H1 (cell line): ENCODE results near the gene SYCE1L. TPM values are rescaled to one million over a fixed set of nuclear protein-coding genes. Genes with fewer than 3 reads are reported as not detected.

ENCODE experiments used
- CTCF ChIA-PET: fragments of 300-600 bp; sonication (Branson Sonifier 250); formaldehyde crosslinking; loops from one replicate; lab custom pipeline; 2021; ENCODE audit not compliant: partially characterized antibody; lab: Charles Lee
- POLR2A ChIA-PET: fragments of 300-600 bp; sonication (Branson Sonifier 250); formaldehyde crosslinking; loops from one replicate; lab custom pipeline; 2021; ENCODE audit warnings: inconsistent platforms; ENCODE audit not compliant: partially characterized antibody; lab: Charles Lee
- DNase-seq, 2 experiments: peaks; one replicate each; pipeline versions ENCODE4 v3.0.0 to v3.0.0-alpha.2; 2010 to 2022; ENCODE audit warnings: low spot score in 2 of 2, low read depth in 1 of 2, mixed read lengths in 1 of 2
- FAIRE-seq: peaks from 2 replicates; lab custom pipeline; 2011; peaks lifted over from hg19 to GRCh38; lab: Jason Lieb, UNC
- H2AFZ ChIP-seq: 2 replicates; pipeline ENCODE4 v1.8.1; 2012; ENCODE audit warnings: low read length, inconsistent platforms
- H2AK5ac ChIP-seq: 2 replicates; pipeline ENCODE4 v1.6.1; 2013; ENCODE audit warnings: low read depth, low read length
- H2BK120ac ChIP-seq: replicated peaks from 2 replicates; pipeline ENCODE3; 2013; ENCODE audit warnings: low read depth, low read length, inconsistent platforms
- H2BK12ac ChIP-seq: 2 replicates; pipeline ENCODE4 v1.6.1; 2013; ENCODE audit warnings: low read depth, low read length
- H2BK15ac ChIP-seq: 2 replicates; pipeline ENCODE4 v1.6.1; 2013; ENCODE audit warnings: low read length
- H2BK20ac ChIP-seq: 2 replicates; pipeline ENCODE4 v1.6.1; 2013; ENCODE audit warnings: low read length
- H2BK5ac ChIP-seq: 2 replicates; pipeline ENCODE4 v1.6.1; 2013; ENCODE audit warnings: low read depth, low read length
- H3K14ac ChIP-seq: 2 replicates; pipeline ENCODE4 v1.6.1; 2013; ENCODE audit warnings: inconsistent platforms; ENCODE audit not compliant: insufficient read length
- H3K18ac ChIP-seq: 2 replicates; pipeline ENCODE4 v1.6.1; 2013; ENCODE audit warnings: low read length; ENCODE audit errors: extremely low read depth
- H3K23ac ChIP-seq: 2 replicates; pipeline ENCODE4 v1.6.1; 2013; ENCODE audit warnings: inconsistent platforms; ENCODE audit not compliant: insufficient read length
- H3K23me2 ChIP-seq: 2 replicates; pipeline ENCODE4 v1.6.1; 2013; ENCODE audit warnings: low read depth, low read length
- H3K27ac ChIP-seq: 2 replicates; pipeline ENCODE4 v1.6.1; 2011; ENCODE audit warnings: low read depth, low read length, inconsistent platforms
- H3K27me3 ChIP-seq, 4 experiments: replicated peaks in 1 of 4; 1 replicate in 1 of 4; 2 replicates in 3 of 4; pipeline versions ENCODE4 v1.6.1 to v1.8.1; 2011 to 2013; ENCODE audit warnings: low read length in 3 of 4, mild to moderate bottlenecking in 3 of 4, inconsistent platforms in 2 of 4, mixed read lengths in 2 of 4, moderate library complexity in 1 of 4; ENCODE audit not compliant: control insufficient read depth in 3 of 4, insufficient read depth in 3 of 4; ENCODE audit errors: extremely low read depth in 1 of 4
- H3K36me3 ChIP-seq, 4 experiments: 2 replicates each; pipeline versions ENCODE4 v1.6.1 to v1.8.1; 2011 to 2013; ENCODE audit warnings: mild to moderate bottlenecking in 4 of 4, low read length in 3 of 4, moderate library complexity in 2 of 4, control low read depth in 1 of 4, inconsistent platforms in 1 of 4; ENCODE audit not compliant: insufficient read depth in 4 of 4, control insufficient read depth in 2 of 4
- H3K4ac ChIP-seq: replicated peaks from 2 replicates; pipeline ENCODE3; 2013; ENCODE audit warnings: low read length, low read depth, mixed read lengths, inconsistent platforms; ENCODE audit not compliant: insufficient read length
- H3K4me1 ChIP-seq, 4 experiments: replicated peaks in 1 of 4; 1 replicate in 1 of 4; 2 replicates in 3 of 4; pipeline versions ENCODE4 v1.6.1 to v1.8.1; 2011 to 2013; ENCODE audit warnings: low read length in 3 of 4, inconsistent platforms in 2 of 4, mixed read lengths in 1 of 4; ENCODE audit not compliant: insufficient read depth in 4 of 4, control insufficient read depth in 3 of 4
- H3K4me2 ChIP-seq, 2 experiments: 2 replicates each; pipeline versions ENCODE4 v1.6.1 to v1.8.1; 2011 to 2013; ENCODE audit warnings: low read depth in 2 of 2, low read length in 2 of 2, control low read depth in 1 of 2, inconsistent platforms in 1 of 2, mild to moderate bottlenecking in 1 of 2; ENCODE audit not compliant: insufficient read depth in 1 of 2
- H3K4me3 ChIP-seq, 4 experiments: fragments of 200-600, 300-600 bp in 1 of 4; sonication (generic), shearing (Covaris generic), sonication (Bioruptor Twin) in 1 of 4; 2 replicates each; pipeline versions ENCODE4 v1.5.1 to v1.8.1; 2011 to 2016; ENCODE audit warnings: low read length in 4 of 4, low read depth in 3 of 4, control low read depth in 2 of 4, inconsistent platforms in 2 of 4, mild to moderate bottlenecking in 2 of 4, mixed read lengths in 1 of 4, moderate library complexity in 1 of 4; ENCODE audit not compliant: insufficient read depth in 2 of 4; ENCODE audit errors: extremely low read depth in 1 of 4
- H3K56ac ChIP-seq: replicated peaks from 2 replicates; pipeline ENCODE3; 2013; ENCODE audit warnings: low read depth, mild to moderate bottlenecking, mixed read lengths, low read length, inconsistent platforms; ENCODE audit not compliant: insufficient read length
- H3K79me1 ChIP-seq: 2 replicates; pipeline ENCODE4 v1.6.1; 2013; ENCODE audit warnings: low read depth, low read length, control low read depth
- H3K79me2 ChIP-seq, 2 experiments: 2 replicates each; pipeline versions ENCODE4 v1.6.1 to v1.8.1; 2012 to 2013; ENCODE audit warnings: low read length in 2 of 2, mild to moderate bottlenecking in 2 of 2, inconsistent platforms in 1 of 2; ENCODE audit not compliant: insufficient read depth in 2 of 2, control insufficient read depth in 1 of 2
- H3K9ac ChIP-seq, 4 experiments: replicated peaks in 1 of 4; 1 replicate in 1 of 4; 2 replicates in 3 of 4; pipeline versions ENCODE4 v1.6.1 to v1.8.1; 2011 to 2013; ENCODE audit warnings: low read depth in 3 of 4, low read length in 3 of 4, control low read depth in 2 of 4, mild to moderate bottlenecking in 2 of 4, moderate library complexity in 2 of 4, inconsistent platforms in 1 of 4; ENCODE audit errors: extremely low read depth in 1 of 4
- H3K9me3 ChIP-seq, 2 experiments: 2 replicates each; pipeline versions ENCODE4 v1.6.1 to v1.8.1; 2012 to 2013; ENCODE audit warnings: mild to moderate bottlenecking in 2 of 2, moderate library complexity in 2 of 2, control low read depth in 1 of 2, inconsistent platforms in 1 of 2, low read depth in 1 of 2, low read length in 1 of 2, mixed read lengths in 1 of 2; ENCODE audit not compliant: insufficient read depth in 2 of 2
- H4K20me1 ChIP-seq, 2 experiments: replicated peaks in 1 of 2; 2 replicates each; pipeline versions ENCODE3 to v1.8.1; 2011 to 2013; ENCODE audit warnings: inconsistent platforms in 2 of 2, low read length in 2 of 2, mild to moderate bottlenecking in 1 of 2; ENCODE audit not compliant: insufficient read depth in 2 of 2, control insufficient read depth in 1 of 2
- H4K5ac ChIP-seq: 2 replicates; pipeline ENCODE4 v1.6.1; 2013; ENCODE audit warnings: low read length, low read depth, mixed read lengths, inconsistent platforms; ENCODE audit not compliant: insufficient read length
- H4K8ac ChIP-seq: 2 replicates; pipeline ENCODE4 v1.8.0; 2013; ENCODE audit warnings: mild to moderate bottlenecking, moderate library complexity, low read length, inconsistent platforms; ENCODE audit not compliant: insufficient read depth; ENCODE audit errors: extremely low read depth
- H4K91ac ChIP-seq: replicated peaks from 2 replicates; pipeline ENCODE3; 2013; ENCODE audit warnings: low read length, mixed read lengths, inconsistent platforms; ENCODE audit not compliant: insufficient read length
- BACH1 ChIP-seq: IDR thresholded peaks from 2 replicates; pipeline ENCODE4 v1.6.1; 2012; ENCODE audit warnings: low read length, improper control_type of control experiment
- BRCA1 ChIP-seq: IDR thresholded peaks from 2 replicates; pipeline ENCODE4 v1.6.1; 2012; ENCODE audit warnings: low read depth, low read length, improper control_type of control experiment
- PHF8 ChIP-seq: fragments of 200-600 bp; sonication (generic); conservative IDR thresholded peaks from 2 replicates; pipeline ENCODE4 v1.7.1; 2012; ENCODE audit warnings: low read depth, mild to moderate bottlenecking, inconsistent platforms, low read length, moderate library complexity
- RAD21 ChIP-seq, 2 experiments: IDR thresholded peaks in 1 of 2; conservative IDR thresholded peaks in 1 of 2; 2 replicates each; pipeline ENCODE4 v1.6.1; 2011; ENCODE audit warnings: low read depth in 2 of 2, low read length in 2 of 2, improper control_type of control experiment in 1 of 2, inconsistent platforms in 1 of 2, mild to moderate bottlenecking in 1 of 2, moderate library complexity in 1 of 2
- YY1 ChIP-seq: IDR thresholded peaks from 2 replicates; pipeline ENCODE4 v1.6.1; 2011; ENCODE audit warnings: low read depth, mild to moderate bottlenecking, low read length
- whole genome bisulfite sequencing, 2 experiments: shearing (Covaris generic) in 1 of 2; methylation state at CpG; one replicate each; pipeline versions ENCODE4 v1.1.6 to v1.1.7; 2013 to 2015; ENCODE audit warnings: low lambda C conversion rate in 2 of 2, mixed read lengths in 2 of 2, inconsistent platforms in 1 of 2, low coverage in 1 of 2, missing lambda C conversion rate in 1 of 2; ENCODE audit not compliant: insufficient replicate concordance in 2 of 2, insufficient coverage in 1 of 2, insufficient read length in 1 of 2; ENCODE audit errors: extremely low coverage in 1 of 2, missing lambda C conversion rate in 1 of 2; 5-methylcytosine and 5-hydroxymethylcytosine counted together
- polyA plus RNA-seq, 7 experiments: library from polyadenylated mRNA; depleted of rRNA in 3 of 7; stranded (reverse) in 5 of 7; unstranded in 2 of 7; fragments of >200 nt in 5 of 7; fragments of 200-250 nt in 2 of 7; gene quantifications; 1 replicate in 5 of 7; 2 replicates in 1 of 7; 4 replicates in 1 of 7; pipeline versions ENCODE4 v1.2.1 to v1.2.3, GENCODE V29; 2011 to 2013; ENCODE audit warnings: missing spikeins in 2 of 7, mixed read lengths in 2 of 7
- total RNA-seq: library from RNA; stranded (reverse); fragmentation: NEBNext Ultra II Directional; extraction: Animal tissue kit (Norgen Biotek cat#: 25700); gene quantifications from 2 replicates; pipeline ENCODE4 v1.2.1, GENCODE V29; 2021
- TF ChIP-seq, protein P1 (sequence below), 3 experiments: IDR thresholded peaks; 1 replicate in 2 of 3; 2 replicates in 1 of 3; pipeline versions ENCODE4 v1.5.1 to v1.6.1; 2011; ENCODE audit warnings: low read length in 3 of 3, mild to moderate bottlenecking in 3 of 3, inconsistent platforms in 2 of 3, low read depth in 1 of 3, moderate library complexity in 1 of 3; ENCODE audit not compliant: insufficient read depth in 1 of 3; ENCODE audit errors: control extremely low read depth in 1 of 3
- TF ChIP-seq, protein P2 (sequence below): IDR thresholded peaks from 2 replicates; pipeline ENCODE4 v1.6.1; 2011; ENCODE audit warnings: low read depth, mild to moderate bottlenecking, low read length; ENCODE audit not compliant: insufficient read depth

The SYCE1L gene
- total and polyA plus RNA-seq, 2 of the 8 experiments (the other 6 are each of a cell fraction or from before 2014, with no cell fraction given) = 5.8 to 6.8 TPM

- Histone ChIP-seq H4K8ac (peak overlapping the region; percentile 58; the same call in 1 of the 2 replicates), H2AK5ac (no peak overlapping the region), H2BK5ac (no peak overlapping the region), H3K23me2 (peaks cover 10% of the 10 kb centered on the region; the same call in 1 of the 2 replicates), H3K79me1 (peaks cover 5% of the 10 kb centered on the region), H3K4ac (no peak overlapping the region), H2BK12ac (no peak overlapping the region), H3K79me2 (peaks cover 0 to 24% of the 10 kb centered on the region in 2 experiments; a peak in 2 of 4 replicates), H4K5ac (no peak overlapping the region), H4K91ac (no peak overlapping the region), H3K27ac (no peak overlapping the region), H3K4me2 (no peak overlapping the region), H3K18ac (no peak overlapping the region), H3K9me3 (no peaks in the 10 kb centered on the region), H2BK15ac (no peak overlapping the region), H4K20me1 (peaks cover 3 to 20% of the 10 kb centered on the region in 2 experiments), H3K23ac (no peak overlapping the region), H3K56ac (no peak overlapping the region), H3K9ac (no peak overlapping the region), H3K36me3 (peaks cover 7 to 40% (median 19%) of the 10 kb centered on the region in 4 experiments; a peak in 6 of 8 replicates), H3K4me1 (peaks cover 0 to 7% (median 1%) of the 10 kb centered on the region in 4 experiments; a peak in 2 of 7 replicates), H3K14ac (no peak overlapping the region), H2AFZ (no peak overlapping the region), H3K27me3 (peaks cover 0 to under 1% (median 0%) of the 10 kb centered on the region in 4 experiments; a peak in 1 of 7 replicates), H3K4me3 (no peak overlapping the region), H2BK20ac (no peak overlapping the region), H2BK120ac (no peak overlapping the region)
- 94% methylated on average over 33 of the region's 48 CpGs; no CpG with 5 or more reads in 1 of the 2 experiments for WGBS, 2 experiments
- FAIRE-seq (no peak), DNase-seq (peak in 1 of 2 experiments; percentile 20)
- ChIA-PET CTCF (interaction anchor here (0.9 kb wide), 1 partner anchor 29 kb away, joined by 3 read pairs; no protein-coding TSS in a partner anchor), POLR2A (no interaction called here)
- TF ChIP-seq, protein P1, sequence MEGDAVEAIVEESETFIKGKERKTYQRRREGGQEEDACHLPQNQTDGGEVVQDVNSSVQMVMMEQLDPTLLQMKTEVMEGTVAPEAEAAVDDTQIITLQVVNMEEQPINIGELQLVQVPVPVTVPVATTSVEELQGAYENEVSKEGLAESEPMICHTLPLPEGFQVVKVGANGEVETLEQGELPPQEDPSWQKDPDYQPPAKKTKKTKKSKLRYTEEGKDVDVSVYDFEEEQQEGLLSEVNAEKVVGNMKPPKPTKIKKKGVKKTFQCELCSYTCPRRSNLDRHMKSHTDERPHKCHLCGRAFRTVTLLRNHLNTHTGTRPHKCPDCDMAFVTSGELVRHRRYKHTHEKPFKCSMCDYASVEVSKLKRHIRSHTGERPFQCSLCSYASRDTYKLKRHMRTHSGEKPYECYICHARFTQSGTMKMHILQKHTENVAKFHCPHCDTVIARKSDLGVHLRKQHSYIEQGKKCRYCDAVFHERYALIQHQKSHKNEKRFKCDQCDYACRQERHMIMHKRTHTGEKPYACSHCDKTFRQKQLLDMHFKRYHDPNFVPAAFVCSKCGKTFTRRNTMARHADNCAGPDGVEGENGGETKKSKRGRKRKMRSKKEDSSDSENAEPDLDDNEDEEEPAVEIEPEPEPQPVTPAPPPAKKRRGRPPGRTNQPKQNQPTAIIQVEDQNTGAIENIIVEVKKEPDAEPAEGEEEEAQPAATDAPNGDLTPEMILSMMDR (IDR thresholded peaks at IDR 0.05; ENCODE audit: control extremely low read depth in 1 of 3, insufficient read depth in 1 of 3, low read depth in 1 of 3, low read length in 3 of 3) = no peak
- no peak for TF ChIP-seq RAD21 (IDR thresholded peaks at IDR 0.05 in 1 of 2, conservative IDR thresholded peaks at IDR 0.05 in 1 of 2; ENCODE audit: low read depth in 2 of 2, low read length in 2 of 2)
- TF ChIP-seq YY1 = no peak
- no peak for TF ChIP-seq BACH1
- TF ChIP-seq, protein P2, sequence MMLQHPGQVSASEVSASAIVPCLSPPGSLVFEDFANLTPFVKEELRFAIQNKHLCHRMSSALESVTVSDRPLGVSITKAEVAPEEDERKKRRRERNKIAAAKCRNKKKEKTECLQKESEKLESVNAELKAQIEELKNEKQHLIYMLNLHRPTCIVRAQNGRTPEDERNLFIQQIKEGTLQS = no peak
- no peak for TF ChIP-seq BRCA1
- no peak for TF ChIP-seq PHF8
Observed at GRCh38 chr16:77194295-77195231, 4.6 kb upstream of the SYCE1L start.
